Mammary epithelial cell (primary cell): ENCODE results near the gene CA11.

Source experiments
- EZH2 ChIP-seq: IDR thresholded peaks from 2 replicates; pipeline ENCODE4 v1.6.1; 2012; ENCODE audit warnings: low read length, inconsistent platforms, borderline replicate concordance
- TF ChIP-seq, protein P1 (sequence below), 2 donors: IDR thresholded peaks in 1 of 2; conservative IDR thresholded peaks in 1 of 2; 2 replicates each; pipeline ENCODE4 v1.5.1; 2011 to 2012; ENCODE audit warnings: inconsistent platforms in 2 of 2, low read length in 2 of 2, mild to moderate bottlenecking in 2 of 2, control low read depth in 1 of 2, low read depth in 1 of 2; ENCODE audit not compliant: insufficient read depth in 1 of 2; ENCODE audit errors: extremely low read depth in 1 of 2

DNA sequence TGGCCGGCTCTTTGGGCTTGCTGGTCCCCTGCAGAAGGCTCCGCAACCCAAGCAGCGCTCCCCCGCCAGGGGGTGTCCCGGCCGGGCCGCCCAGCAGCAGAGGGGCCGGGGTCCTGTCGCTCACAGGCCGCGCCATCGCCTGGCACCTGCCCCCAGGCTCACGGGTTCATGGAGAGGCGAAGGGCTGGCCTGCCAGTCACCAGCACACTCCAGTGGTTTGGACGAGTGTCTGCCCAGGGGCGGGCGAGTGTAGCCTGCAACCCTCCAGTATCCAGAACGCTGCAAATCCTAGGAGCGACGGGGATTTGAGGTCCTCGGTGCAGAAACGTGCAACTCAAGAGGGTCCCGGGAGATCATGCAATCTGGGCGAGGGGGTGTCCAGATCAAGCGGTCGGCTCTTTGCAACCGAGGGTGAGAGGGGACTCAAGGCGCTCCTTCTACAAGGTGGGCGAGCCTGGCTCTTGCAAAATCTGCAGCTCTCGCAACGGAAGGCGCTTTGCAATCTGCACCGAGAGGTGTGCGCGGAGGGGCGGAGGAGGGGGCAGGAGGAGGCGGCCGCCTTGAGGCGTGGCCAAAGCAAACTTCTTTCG lies 9.0 kb downstream of the CA11 start, which contains the start of gene DBP:
- TF ChIP-seq, protein P1, sequence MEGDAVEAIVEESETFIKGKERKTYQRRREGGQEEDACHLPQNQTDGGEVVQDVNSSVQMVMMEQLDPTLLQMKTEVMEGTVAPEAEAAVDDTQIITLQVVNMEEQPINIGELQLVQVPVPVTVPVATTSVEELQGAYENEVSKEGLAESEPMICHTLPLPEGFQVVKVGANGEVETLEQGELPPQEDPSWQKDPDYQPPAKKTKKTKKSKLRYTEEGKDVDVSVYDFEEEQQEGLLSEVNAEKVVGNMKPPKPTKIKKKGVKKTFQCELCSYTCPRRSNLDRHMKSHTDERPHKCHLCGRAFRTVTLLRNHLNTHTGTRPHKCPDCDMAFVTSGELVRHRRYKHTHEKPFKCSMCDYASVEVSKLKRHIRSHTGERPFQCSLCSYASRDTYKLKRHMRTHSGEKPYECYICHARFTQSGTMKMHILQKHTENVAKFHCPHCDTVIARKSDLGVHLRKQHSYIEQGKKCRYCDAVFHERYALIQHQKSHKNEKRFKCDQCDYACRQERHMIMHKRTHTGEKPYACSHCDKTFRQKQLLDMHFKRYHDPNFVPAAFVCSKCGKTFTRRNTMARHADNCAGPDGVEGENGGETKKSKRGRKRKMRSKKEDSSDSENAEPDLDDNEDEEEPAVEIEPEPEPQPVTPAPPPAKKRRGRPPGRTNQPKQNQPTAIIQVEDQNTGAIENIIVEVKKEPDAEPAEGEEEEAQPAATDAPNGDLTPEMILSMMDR (conservative IDR thresholded peaks at IDR 0.05 in 1 of 2, IDR thresholded peaks at IDR 0.05 in 1 of 2; ENCODE audit: extremely low read depth in 1 of 2, insufficient read depth in 1 of 2, low read depth in 1 of 2, low read length in 2 of 2): peak in 1 of 2 donors; percentile 23
- TF ChIP-seq EZH2: no peak
